HEK293 (cell line): ENCODE results near the gene FNDC5.

Experiments used
- KLF16 ChIP-seq: fragments of 450-650 bp; formaldehyde crosslinking; IDR thresholded peaks from 2 replicates; pipeline ENCODE4 v1.5.1; 2017; ENCODE audit warnings: missing biosample characterization, missing genetic modification characterization
- KLF7 ChIP-seq: fragments of 450-650 bp; formaldehyde crosslinking; IDR thresholded peaks from 2 replicates; pipeline ENCODE4 v1.5.1; 2016; ENCODE audit warnings: missing biosample characterization, missing genetic modification characterization, borderline replicate concordance
- SETDB1 ChIP-seq: IDR thresholded peaks from one replicate; pipeline ENCODE4 v1.6.1; 2017; ENCODE audit warnings: mild to moderate bottlenecking, low read length, moderate library complexity, mixed read lengths; ENCODE audit not compliant: insufficient read length
- ZFP37 ChIP-seq: fragments of 450-650 bp; formaldehyde crosslinking; IDR thresholded peaks from 2 replicates; pipeline ENCODE4 v1.5.1; 2016; ENCODE audit warnings: missing biosample characterization, missing genetic modification characterization
- ZFP69B ChIP-seq: fragments of 450-650 bp; formaldehyde crosslinking; IDR thresholded peaks from 2 replicates; pipeline ENCODE4 v1.5.1; 2016; ENCODE audit warnings: missing biosample characterization, missing genetic modification characterization
- ZNF133 ChIP-seq: fragments of 450-650 bp; formaldehyde crosslinking; IDR thresholded peaks from 2 replicates; pipeline ENCODE4 v1.5.1; 2016; ENCODE audit warnings: missing biosample characterization, missing genetic modification characterization
- ZNF24 ChIP-seq: fragments of 450-650 bp; formaldehyde crosslinking; IDR thresholded peaks from 2 replicates; pipeline ENCODE4 v1.5.1; 2016; ENCODE audit warnings: missing biosample characterization, missing genetic modification characterization
- ZNF274 ChIP-seq, 2 experiments: fragments of 200-500 bp in 1 of 2; fragments of 450-650 bp in 1 of 2; sonication (Bioruptor generic) in 1 of 2; formaldehyde crosslinking in 1 of 2; IDR thresholded peaks; 2 replicates each; pipeline versions ENCODE4 v1.5.1 to v1.6.1; 2014 to 2016; ENCODE audit warnings: borderline replicate concordance in 1 of 2, inconsistent platforms in 1 of 2, low read length in 1 of 2, missing biosample characterization in 1 of 2, missing genetic modification characterization in 1 of 2
- TF ChIP-seq, protein P1 (sequence below): fragments of 450-650 bp; formaldehyde crosslinking; IDR thresholded peaks from 2 replicates; pipeline ENCODE4 v1.5.1; 2016; ENCODE audit warnings: missing biosample characterization, missing genetic modification characterization
- TF ChIP-seq, protein P2 (sequence below): IDR thresholded peaks from 2 replicates; pipeline ENCODE4 v1.6.1; 2011; ENCODE audit warnings: mild to moderate bottlenecking, low read depth, low read length, borderline replicate concordance
- TF ChIP-seq, protein P3 (sequence below): fragments of 450-650 bp; formaldehyde crosslinking; IDR thresholded peaks from 2 replicates; pipeline ENCODE4 v1.5.1; 2016; ENCODE audit warnings: missing biosample characterization, missing genetic modification characterization

DNA sequence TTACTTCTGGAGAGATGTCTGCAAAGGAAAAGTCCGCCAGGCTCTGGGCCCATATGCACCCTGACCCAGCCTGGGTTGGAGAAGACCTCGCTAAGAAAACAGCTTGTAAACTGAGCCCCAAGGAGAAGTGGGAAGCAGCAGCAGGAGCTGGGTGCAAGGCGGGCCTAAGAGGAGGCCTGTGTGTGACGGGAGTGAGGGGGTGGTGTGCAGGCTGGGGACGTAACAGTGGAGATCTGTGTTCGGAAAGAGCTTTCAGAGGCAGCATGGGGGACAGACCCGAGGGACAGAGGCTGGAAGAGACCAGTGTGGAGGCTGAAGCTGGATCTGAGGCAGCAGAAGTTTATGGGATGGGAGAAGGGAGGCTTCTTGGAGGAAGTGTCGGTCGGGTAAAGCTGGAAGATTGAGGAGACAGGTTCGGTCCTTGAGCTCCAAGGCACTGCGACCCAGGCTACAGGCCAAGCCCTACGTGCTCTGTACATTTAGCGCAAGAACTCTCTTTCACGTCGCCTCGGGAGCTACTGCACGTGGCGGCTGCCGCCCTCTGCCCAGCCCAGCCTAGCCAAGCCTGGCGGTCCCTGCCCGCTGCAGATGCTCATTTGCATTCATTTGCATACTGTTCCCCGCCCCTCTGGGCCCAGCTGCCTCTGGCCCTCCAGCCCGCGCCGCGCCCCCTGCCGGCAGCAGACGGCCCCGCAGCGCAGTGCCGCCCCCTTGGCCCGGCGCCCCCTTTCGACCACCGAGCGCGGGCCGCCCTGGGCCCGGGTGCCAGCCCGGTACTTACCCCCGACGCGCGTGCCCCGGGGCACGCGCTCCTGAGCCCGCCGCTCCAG lies 21.9 kb upstream of the FNDC5 start:
- TF ChIP-seq ZFP37 (tag by site-specific recombination) (no peak), ZFP69B (tag by site-specific recombination) (no peak), ZNF274 (IDR thresholded peaks at IDR 0.05; ENCODE audit: low read length) (no peak), ZNF274 (tag by site-specific recombination; IDR thresholded peaks at IDR 0.05; ENCODE audit: borderline replicate concordance) (no peak), ZNF133 (tag by site-specific recombination) (no peak), KLF16 (tag by site-specific recombination) (no peak), KLF7 (tag by site-specific recombination) (no peak), SETDB1 (no peak), ZNF24 (tag by site-specific recombination) (no peak)
- TF ChIP-seq, protein P1, sequence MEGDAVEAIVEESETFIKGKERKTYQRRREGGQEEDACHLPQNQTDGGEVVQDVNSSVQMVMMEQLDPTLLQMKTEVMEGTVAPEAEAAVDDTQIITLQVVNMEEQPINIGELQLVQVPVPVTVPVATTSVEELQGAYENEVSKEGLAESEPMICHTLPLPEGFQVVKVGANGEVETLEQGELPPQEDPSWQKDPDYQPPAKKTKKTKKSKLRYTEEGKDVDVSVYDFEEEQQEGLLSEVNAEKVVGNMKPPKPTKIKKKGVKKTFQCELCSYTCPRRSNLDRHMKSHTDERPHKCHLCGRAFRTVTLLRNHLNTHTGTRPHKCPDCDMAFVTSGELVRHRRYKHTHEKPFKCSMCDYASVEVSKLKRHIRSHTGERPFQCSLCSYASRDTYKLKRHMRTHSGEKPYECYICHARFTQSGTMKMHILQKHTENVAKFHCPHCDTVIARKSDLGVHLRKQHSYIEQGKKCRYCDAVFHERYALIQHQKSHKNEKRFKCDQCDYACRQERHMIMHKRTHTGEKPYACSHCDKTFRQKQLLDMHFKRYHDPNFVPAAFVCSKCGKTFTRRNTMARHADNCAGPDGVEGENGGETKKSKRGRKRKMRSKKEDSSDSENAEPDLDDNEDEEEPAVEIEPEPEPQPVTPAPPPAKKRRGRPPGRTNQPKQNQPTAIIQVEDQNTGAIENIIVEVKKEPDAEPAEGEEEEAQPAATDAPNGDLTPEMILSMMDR: no peak
- TF ChIP-seq, protein P2, sequence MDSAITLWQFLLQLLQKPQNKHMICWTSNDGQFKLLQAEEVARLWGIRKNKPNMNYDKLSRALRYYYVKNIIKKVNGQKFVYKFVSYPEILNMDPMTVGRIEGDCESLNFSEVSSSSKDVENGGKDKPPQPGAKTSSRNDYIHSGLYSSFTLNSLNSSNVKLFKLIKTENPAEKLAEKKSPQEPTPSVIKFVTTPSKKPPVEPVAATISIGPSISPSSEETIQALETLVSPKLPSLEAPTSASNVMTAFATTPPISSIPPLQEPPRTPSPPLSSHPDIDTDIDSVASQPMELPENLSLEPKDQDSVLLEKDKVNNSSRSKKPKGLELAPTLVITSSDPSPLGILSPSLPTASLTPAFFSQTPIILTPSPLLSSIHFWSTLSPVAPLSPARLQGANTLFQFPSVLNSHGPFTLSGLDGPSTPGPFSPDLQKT: no peak
- TF ChIP-seq, protein P3, sequence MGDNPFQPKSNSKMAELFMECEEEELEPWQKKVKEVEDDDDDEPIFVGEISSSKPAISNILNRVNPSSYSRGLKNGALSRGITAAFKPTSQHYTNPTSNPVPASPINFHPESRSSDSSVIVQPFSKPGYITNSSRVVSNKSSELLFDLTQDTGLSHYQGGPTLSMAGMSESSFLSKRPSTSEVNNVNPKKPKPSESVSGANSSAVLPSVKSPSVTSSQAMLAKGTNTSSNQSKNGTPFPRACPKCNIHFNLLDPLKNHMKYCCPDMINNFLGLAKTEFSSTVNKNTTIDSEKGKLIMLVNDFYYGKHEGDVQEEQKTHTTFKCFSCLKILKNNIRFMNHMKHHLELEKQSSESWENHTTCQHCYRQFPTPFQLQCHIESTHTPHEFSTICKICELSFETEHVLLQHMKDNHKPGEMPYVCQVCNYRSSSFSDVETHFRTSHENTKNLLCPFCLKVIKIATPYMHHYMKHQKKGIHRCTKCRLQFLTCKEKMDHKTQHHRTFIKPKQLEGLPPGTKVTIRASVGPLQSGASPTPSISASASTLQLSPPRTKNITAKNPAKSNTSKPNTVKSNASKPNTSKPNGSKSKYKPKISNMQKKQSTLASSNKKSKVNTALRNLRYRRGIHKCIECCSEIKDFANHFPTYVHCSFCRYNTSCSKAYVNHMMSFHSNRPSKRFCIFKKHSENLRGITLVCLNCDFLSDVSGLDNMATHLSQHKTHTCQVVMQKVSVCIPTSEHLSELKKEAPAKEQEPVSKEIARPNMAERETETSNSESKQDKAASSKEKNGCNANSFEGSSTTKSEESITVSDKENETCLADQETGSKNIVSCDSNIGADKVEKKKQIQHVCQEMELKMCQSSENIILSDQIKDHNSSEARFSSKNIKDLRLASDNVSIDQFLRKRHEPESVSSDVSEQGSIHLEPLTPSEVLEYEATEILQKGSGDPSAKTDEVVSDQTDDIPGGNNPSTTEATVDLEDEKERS (tag by site-specific recombination): no peak
